Thyroid gland (tissue), 4 donors: Measurements from ENCODE around the gene EXT2.

Source experiments
- POLR2A ChIP-seq, 2 donors: fragments of 450-650 bp; IDR thresholded peaks; one replicate each; pipeline ENCODE4 v1.6.1; 2017; ENCODE audit warnings: antibody characterized with exemption in 2 of 2, mild to moderate bottlenecking in 2 of 2, moderate library complexity in 1 of 2
- TF ChIP-seq, protein P1 (sequence below), 6 experiments: fragments of 200-600 bp in 3 of 6; fragments of 450-650 bp in 3 of 6; sonication (generic) in 3 of 6; IDR thresholded peaks; one replicate each; pipeline ENCODE4 v1.5.1; 2016 to 2019; ENCODE audit warnings: antibody characterized with exemption in 6 of 6, mild to moderate bottlenecking in 2 of 6, inconsistent platforms in 1 of 6, moderate library complexity in 1 of 6

GRCh38 chr11:44277196-44278090 lies 182.0 kb downstream of the EXT2 start:
- no peak for TF ChIP-seq POLR2A (IDR thresholded peaks at IDR 0.05)
- TF ChIP-seq, protein P1, sequence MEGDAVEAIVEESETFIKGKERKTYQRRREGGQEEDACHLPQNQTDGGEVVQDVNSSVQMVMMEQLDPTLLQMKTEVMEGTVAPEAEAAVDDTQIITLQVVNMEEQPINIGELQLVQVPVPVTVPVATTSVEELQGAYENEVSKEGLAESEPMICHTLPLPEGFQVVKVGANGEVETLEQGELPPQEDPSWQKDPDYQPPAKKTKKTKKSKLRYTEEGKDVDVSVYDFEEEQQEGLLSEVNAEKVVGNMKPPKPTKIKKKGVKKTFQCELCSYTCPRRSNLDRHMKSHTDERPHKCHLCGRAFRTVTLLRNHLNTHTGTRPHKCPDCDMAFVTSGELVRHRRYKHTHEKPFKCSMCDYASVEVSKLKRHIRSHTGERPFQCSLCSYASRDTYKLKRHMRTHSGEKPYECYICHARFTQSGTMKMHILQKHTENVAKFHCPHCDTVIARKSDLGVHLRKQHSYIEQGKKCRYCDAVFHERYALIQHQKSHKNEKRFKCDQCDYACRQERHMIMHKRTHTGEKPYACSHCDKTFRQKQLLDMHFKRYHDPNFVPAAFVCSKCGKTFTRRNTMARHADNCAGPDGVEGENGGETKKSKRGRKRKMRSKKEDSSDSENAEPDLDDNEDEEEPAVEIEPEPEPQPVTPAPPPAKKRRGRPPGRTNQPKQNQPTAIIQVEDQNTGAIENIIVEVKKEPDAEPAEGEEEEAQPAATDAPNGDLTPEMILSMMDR (IDR thresholded peaks at IDR 0.05): no peak
